Breast epithelium (tissue), 4 donors: Measurements from ENCODE around the gene APOOL. TPM values are rescaled to one million over a fixed set of nuclear protein-coding genes. Genes with fewer than 3 reads are reported as not detected.

Experiments used
- DNase-seq, 2 donors: peaks; one replicate each; pipeline ENCODE4 v3.0.0-alpha.2; 2019; ENCODE audit warnings: low spot score in 2 of 2
- H3K27ac ChIP-seq, 2 donors: fragments of 200-600 bp; sonication (generic) in 1 of 2; one replicate each; pipeline ENCODE4 v1.5.1; 2016 to 2019; ENCODE audit warnings: mild to moderate bottlenecking in 1 of 2
- H3K27me3 ChIP-seq, 2 donors: fragments of 200-600 bp; sonication (generic) in 1 of 2; one replicate each; pipeline versions ENCODE4 v1.5.1 to v1.6.0; 2017 to 2019; ENCODE audit warnings: control low read depth in 1 of 2, mild to moderate bottlenecking in 1 of 2
- H3K36me3 ChIP-seq: fragments of 200-600 bp; one replicate; pipeline ENCODE4 v1.5.1; 2019
- H3K4me1 ChIP-seq, 2 donors: fragments of 200-600 bp; sonication (generic); one replicate each; pipeline ENCODE4 v1.5.1; 2016 to 2019; ENCODE audit warnings: control low read depth in 1 of 2
- H3K4me3 ChIP-seq, 3 donors: fragments of 200-600 bp; sonication (generic); 1 replicate in 2 of 3; 2 replicates in 1 of 3; pipeline ENCODE4 v1.5.1; 2016 to 2019; ENCODE audit warnings: mild to moderate bottlenecking in 3 of 3, moderate library complexity in 2 of 3
- H3K9me3 ChIP-seq, 2 donors: fragments of 200-600 bp; sonication (generic) in 1 of 2; one replicate each; pipeline ENCODE4 v1.5.1; 2016 to 2019; ENCODE audit warnings: control low read depth in 1 of 2
- CTCF ChIP-seq, 3 donors: fragments of 450-650 bp; IDR thresholded peaks; one replicate each; pipeline ENCODE4 v1.5.1; 2016 to 2017; ENCODE audit warnings: antibody characterized with exemption in 3 of 3, mild to moderate bottlenecking in 3 of 3, moderate library complexity in 3 of 3
- POLR2A ChIP-seq: fragments of 450-650 bp; IDR thresholded peaks from one replicate; pipeline ENCODE4 v1.6.1; 2016; ENCODE audit warnings: antibody characterized with exemption, mild to moderate bottlenecking, moderate library complexity
- POLR2AphosphoS5 ChIP-seq, 3 donors: sonication (generic); formaldehyde crosslinking; IDR thresholded peaks; one replicate each; pipeline ENCODE4 v1.6.1; 2017; ENCODE audit warnings: antibody characterized with exemption in 3 of 3
- intact Hi-C: fragments of 100-400 bp; cut with DNase I; formaldehyde crosslinking; loops from one replicate; pipeline ENCODE4 v1.15.1; 2023; ENCODE audit warnings: low total_unique reads
- total RNA-seq, 3 donors: library from RNA; depleted of rRNA; stranded (reverse); fragments of >200 nt; gene quantifications; one replicate each; pipeline ENCODE4 v1.1.0, GENCODE V29; 2016

APOOL gene
- total RNA-seq, 3 donors from 2014 or later = 10.8 to 15.8 (median 11.5) TPM

- Histone ChIP-seq H3K4me3 (no peak overlapping the region), H3K27me3 (peaks cover 0 to 16% of the 10 kb centered on the region in 2 donors), H3K9me3 (no peaks in the 10 kb centered on the region), H3K36me3 (no peaks in the 10 kb centered on the region), H3K4me1 (no peaks in the 10 kb centered on the region), H3K27ac (no peak overlapping the region)
- intact Hi-C loops = no loop called here
- TF ChIP-seq CTCF (IDR thresholded peaks at IDR 0.05) (no peak), POLR2A (no peak), POLR2AphosphoS5 (IDR thresholded peaks at IDR 0.05) (no peak)
- no peak for DNase-seq
Observed at GRCh38 chrX:85140964-85141363, 137.3 kb downstream of the APOOL start.

Other genes starting within 250 kb of the APOOL start
- gene SATL1, start 239.9 kb downstream of the APOOL start, total RNA-seq = under 1 TPM in 1 of 3 donors, not detected in 2; 0.15 TPM
- 10 to 100 TPM in 1 of 3 donors, 1 to 10 TPM in 2; 1.1 to 14.5 (median 6.2) TPM for gene ZNF711, start 240.1 kb downstream of the APOOL start, total RNA-seq